HG03457 (cell line): ENCODE results near the gene TMEM80.
"Not testable (repeated sequence)": the region's sequence is repeated elsewhere in the genome, so short reads cannot be mapped to it uniquely, and the experiment has no call there.

Experiments
- ATAC-seq: cut with Tn5 transposase; IDR thresholded peaks from one replicate; pipeline ENCODE4 v1.9.1; 2021; ENCODE audit warnings: moderate number of reproducible peaks; ENCODE audit not compliant: unreplicated experiment

Gene TMEM80

GRCh38 chr11:695538-696248 is at the start of gene TMEM80:
Gene TMEM80 (plus strand): TSS chr11:695816. CDS start chr11:695828, 12 bp downstream.
- peak; percentile 55 for ATAC-seq

DNA sequence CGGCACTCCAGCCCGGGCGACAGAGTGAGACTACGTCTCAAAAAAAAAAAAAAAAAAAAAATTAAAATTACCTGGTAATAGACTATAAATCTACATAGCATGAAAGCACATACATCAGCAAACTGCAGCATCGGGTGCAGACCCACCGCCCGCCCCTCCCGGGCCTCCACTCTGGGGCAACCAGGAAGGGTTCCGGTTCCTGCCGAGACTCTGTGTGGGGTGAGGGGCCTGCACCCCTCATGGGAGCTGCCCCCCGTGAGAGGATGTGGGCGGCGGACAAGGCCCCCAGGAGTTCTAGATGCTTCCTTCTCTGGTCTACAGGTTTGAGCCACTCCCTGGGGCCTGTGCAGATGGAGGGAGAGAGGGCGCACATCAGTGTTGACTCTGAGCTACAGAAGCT is 49.4 kb upstream of the TMEM80 start:
- ATAC-seq: no peak

GRCh38 chr11:647672-648158 is 47.9 kb upstream of the TMEM80 start:
- ATAC-seq: not testable (repeated sequence)

DNA sequence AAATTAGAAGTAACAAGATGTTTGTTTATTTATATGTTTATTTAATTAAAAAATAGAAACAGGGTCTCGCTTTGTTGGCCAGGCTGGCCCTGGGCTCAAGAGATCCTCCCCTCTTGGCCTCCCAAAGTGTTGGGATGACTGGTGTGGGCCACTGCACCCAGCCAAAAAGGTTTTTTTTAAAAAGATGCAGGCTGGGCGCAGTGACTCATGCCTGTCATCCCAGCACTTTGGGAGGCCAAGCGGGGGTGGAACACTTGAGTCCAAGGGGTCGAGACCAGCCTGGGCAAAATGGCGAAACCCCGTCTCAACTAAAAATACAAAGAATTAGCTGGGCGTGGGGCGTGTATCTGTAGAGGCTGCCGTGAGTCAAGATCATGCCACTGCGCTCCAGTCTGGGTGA is 45.1 kb upstream of the TMEM80 start:
- ATAC-seq: no peak

GRCh38 chr11:653136-653535 is 42.5 kb upstream of the TMEM80 start:
- not testable (repeated sequence) for ATAC-seq

GRCh38 chr11:653837-654236 is 41.8 kb upstream of the TMEM80 start:
- no peak for ATAC-seq

DNA sequence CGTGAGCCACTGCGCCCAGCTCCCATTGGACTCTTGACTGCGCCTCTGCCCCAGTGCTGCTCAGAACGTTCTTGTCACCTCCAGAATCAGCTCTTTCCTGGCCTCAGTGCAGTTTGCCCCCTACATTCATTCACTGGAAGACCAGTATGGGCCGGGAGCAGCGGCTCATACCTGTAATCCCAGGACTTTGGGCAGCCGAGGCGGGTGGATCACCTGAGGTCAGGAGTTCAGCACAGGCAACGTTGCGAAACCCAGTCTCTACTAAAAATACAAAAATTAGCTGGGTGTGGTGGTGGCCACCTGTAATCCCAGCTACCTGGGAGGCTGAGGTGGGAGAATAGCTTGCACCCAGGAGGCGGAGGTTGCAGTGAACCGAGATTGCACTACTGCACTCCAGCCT is 41.2 kb upstream of the TMEM80 start:
- not testable (repeated sequence) for ATAC-seq

DNA sequence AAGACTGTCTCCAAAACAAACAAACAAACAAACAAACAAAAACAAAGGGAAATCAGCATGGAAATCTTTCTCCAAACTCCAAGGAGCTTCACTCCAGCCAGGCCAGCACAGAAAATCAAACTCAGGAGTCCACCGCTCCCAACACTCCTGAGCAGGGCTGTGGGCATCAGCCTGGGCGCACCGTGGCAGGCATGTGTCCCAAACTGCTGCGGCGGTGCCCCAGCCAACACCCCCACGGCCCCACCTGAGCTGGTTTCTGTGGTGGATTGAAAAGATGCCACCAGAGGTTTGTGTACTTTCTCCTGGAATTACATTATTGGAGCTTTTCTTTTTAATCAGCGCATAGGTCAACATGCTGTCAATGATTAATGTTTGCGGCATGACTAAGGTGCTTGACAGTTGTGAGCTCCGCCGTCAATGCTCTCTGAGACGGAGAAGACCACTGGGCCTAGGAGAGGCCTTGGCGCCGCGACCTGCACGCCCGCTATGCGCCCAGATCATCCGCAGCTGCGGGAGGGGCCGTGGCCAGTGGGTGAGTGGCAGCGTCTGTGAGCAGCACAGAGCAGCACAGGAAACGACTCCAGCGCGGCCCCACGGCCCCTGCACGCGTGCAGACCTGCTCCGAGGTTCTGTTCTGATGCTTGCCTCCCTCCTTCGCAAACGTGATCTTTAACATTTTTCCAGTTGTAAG is 40.4 kb upstream of the TMEM80 start:
- ATAC-seq: no peak

GRCh38 chr11:656426-656825 is 39.2 kb upstream of the TMEM80 start:
- no peak for ATAC-seq

DNA sequence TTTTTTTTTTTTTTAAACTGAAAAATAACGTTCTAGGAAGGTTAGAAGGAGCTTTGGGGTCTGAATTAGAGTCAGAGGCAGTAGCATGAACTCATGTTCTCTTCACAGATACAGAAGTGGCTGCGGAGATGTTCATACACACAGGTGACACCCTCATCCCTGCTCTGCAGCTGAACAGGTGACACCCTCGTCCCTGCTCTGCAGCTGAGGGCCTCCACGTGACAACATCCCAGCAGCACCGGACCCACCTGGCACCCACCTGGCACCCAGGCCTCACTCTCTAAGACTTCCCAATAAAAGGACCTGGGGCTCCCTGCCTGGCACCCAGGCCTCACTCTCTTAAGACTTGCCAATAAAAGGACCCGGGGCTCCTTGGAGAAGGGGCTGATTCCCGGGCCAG is 38.8 kb upstream of the TMEM80 start:
- ATAC-seq: no peak

- no peak for ATAC-seq
These were observed 37.9 kb upstream of the TMEM80 start for GRCh38 chr11:657691-658126.

DNA sequence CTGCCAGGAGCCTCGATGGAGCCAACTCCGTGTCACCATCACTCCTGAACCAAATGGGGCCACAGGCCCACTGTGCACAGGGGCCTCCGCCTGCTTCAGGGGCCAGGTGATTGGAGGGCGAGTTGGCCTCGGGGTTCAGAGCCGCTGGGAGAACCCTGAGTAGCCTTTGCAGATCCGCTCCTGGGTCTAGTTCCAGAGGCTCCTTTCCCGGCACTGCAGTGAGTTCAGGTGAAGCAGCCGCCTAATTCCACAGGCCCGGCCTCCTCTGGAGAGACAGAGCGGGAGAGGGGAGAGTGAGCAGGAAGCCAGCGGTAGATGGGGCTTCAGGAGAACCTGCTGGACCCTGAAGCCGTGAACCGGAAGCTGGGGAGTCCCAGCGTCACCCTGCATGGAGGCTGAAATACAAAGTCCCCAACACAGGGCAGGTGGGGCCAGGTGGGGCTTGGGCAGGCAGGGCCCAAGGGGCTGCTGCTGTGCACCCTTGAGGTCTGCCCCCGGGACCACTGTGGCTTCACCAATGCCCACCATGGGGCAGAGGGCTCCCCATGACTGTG is 36.0 kb upstream of the TMEM80 start:
- ATAC-seq: no peak

DNA sequence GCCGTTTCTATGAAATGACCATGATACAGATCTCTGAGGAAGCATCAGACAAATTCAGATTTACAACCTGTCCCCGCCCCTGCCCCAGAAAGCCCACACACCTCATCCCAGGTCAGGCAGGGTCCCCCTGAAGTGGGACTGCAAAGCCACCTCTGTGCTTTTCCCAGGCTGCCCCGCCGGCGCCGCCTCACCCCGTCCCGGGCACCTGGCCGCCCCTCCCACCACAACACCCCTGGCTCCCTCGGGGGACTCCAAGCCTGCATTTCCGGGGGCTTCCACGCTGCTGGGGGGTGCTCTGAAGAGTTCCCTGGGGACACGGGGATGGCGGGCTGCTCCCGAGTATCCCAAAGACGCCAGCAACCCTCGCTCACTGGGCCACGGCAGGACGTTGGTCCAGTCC is 35.3 kb upstream of the TMEM80 start:
- no peak for ATAC-seq

DNA sequence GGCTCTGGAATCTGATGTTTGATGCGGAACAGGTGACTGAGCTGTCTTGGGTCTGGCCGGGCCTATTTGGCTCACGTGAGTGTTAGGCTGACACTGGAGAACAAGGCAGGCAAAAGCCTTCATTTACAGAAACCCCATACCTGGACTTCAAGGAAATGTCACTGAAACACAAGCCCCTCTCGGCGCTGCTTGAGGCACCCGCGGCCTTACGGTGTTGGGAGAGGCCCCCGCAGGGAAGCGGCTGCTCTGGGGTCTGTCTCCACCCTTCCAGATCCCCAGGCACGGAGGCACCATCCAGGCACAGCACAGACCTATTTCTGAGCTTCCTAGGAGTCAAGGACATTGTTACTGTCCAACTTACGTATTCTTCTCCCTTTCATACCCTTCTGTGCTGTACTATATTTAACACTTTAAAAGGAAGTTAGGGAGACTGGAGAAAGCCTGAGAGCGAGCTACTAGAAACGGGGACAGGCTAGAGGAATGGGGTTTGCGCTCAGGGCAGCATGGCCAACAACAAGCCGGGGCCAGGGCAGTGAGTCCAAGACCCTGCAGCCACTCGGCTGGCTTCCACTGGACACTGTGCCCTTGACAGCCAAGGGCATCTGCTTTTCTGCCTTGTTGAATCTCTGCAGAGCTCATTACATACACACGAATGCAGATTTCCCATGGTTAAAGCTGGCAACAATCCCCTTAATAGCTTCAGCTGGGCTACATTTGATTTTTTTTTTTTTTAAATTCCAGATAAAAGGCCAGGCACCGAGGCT is 34.8 kb upstream of the TMEM80 start:
- ATAC-seq: no peak

GRCh38 chr11:662689-663274 is 32.8 kb upstream of the TMEM80 start:
- ATAC-seq: no peak

DNA sequence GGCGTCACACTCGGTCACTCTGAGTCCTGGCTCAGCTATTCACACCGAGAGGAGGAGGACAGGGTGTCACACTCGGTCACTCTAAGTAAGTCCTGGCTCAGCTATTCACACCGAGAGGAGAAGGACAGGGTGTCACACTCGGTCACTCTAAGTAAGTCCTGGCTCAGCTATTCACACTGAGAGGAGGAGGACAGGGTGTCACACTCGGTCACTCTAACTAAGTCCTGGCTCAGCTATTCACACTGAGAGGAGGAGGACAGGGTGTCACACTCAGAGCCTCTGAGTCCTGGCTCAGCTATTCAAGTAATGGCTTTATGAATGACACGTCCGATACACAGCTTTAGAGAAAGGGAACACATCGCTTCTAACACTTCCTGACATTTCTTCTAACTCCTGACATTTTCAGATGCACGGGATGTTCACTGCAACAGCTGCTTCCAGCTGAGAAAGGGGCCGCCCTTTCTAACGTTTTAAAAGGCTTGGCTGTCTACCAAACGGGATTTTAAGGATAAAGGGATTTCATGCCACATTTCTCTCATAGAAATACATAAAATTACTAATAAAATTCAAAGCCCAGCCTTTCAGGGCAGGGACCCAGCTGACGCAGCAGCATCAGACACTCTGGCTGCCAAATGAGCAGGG is 30.4 kb upstream of the TMEM80 start:
- no peak for ATAC-seq

GRCh38 chr11:665704-666281 is 29.8 kb upstream of the TMEM80 start:
- ATAC-seq: no peak

DNA sequence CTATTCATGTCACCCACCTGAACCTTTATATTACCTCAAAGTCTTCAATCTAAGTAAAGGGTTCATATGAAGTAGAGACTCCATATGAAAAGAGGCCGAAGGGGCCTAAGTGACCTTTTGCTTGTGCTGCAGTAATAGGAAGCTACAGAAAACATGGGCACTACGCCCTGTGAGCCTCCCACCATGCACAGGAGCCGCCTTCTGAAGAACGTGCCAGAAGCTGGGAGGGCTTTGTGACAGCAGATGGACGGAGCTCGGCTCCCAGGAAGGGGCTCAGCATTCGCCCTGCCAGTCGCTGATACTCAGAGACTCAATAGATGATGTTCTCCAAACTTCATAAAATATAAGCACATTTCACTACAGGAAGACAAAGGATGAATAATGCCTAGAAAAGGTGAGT is 21.8 kb upstream of the TMEM80 start:
- no peak for ATAC-seq

- no peak for ATAC-seq
These were observed 21.2 kb upstream of the TMEM80 start for GRCh38 chr11:674406-674805.

GRCh38 chr11:678297-678696 is 17.3 kb upstream of the TMEM80 start:
- no peak for ATAC-seq
